ENCODE data around the gene RBM20.
"Not testable (repeated sequence)": the region's sequence is repeated elsewhere in the genome, so short reads cannot be mapped to it uniquely, and the experiment has no call there.

RBM20 gene

GRCh38 chr10:110643653-110644597, at the start of gene RBM20:
Gene RBM20 (plus strand): TSS chr10:110644336. CDS start chr10:110644455, 119 bp downstream.
- no peak for DNase-seq

- DNase-seq, result peak in 1 of 2 experiments; percentile 23
Measured at GRCh38 chr10:110597476-110597875, 46.7 kb upstream of the RBM20 start.

GRCh38 chr10:110600487-110601101, 43.5 kb upstream of the RBM20 start:
- DNase-seq, result peak; percentile 88 to 90

- no peak for DNase-seq
Measured at GRCh38 chr10:110601581-110601980, 42.6 kb upstream of the RBM20 start.

DNA sequence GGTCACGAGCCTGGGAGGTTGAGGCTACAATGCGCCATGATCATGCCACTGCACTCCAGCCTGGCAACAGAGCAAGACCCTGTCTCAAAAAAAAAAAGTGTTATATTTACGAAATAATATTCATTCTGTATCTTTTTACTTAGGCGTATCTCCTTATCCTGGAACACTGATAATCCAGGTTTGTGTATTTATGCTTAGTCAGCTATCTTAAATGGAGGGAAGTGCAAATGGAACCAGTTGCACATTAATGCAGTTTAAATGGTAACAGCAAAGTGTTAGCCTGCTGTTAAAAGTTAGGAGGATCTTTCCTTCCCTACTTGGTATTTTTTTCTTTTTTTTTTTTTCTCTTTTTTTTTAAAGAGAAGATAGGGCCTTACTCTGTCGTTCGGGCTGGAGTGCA, 36.0 kb upstream of the RBM20 start:
- no peak for DNase-seq

DNA sequence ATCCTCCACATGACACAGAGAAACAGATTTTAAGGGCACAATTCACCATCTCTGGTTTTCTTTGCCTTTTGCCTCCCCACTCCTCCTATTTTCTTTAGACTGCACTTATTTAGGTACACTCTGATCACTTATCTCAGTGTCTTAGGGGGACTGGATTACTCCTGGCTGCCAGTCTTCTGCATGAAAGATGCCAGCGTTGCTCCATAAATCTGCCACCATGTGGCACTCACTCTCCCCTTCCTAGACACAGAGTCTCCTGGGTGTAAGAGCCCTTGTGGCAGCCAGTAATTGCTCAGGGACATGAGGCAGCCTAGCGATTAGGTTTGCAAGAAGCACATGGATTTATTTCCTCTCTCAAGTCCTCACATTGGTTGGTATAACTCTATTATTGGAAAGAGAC, 34.5 kb upstream of the RBM20 start:
- DNase-seq, result peak; percentile 24 to 34

DNA sequence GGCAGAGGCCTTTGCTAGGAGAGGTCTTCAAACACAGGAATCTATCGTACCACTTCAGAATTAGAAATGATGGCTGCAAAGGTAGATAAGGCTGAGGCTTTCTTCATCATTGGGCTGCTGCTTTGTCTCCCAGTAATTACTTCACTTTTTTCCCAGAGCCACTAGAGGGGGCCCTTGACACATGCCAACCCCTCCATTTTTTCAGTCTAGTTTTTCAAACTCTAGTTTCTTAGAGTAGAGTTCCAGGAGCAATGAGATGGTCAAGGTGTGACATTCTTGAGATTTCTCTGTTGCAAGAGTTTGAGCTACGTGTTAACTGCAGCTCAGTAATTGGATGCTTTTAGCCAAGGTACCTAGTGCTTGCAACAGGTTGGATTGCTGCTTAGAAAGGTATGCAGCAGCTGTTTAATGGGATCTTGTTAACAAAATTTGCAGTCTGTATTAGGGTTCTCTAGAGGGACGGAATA, 33.8 kb upstream of the RBM20 start:
- DNase-seq, result peak; percentile 89 to 95

DNA sequence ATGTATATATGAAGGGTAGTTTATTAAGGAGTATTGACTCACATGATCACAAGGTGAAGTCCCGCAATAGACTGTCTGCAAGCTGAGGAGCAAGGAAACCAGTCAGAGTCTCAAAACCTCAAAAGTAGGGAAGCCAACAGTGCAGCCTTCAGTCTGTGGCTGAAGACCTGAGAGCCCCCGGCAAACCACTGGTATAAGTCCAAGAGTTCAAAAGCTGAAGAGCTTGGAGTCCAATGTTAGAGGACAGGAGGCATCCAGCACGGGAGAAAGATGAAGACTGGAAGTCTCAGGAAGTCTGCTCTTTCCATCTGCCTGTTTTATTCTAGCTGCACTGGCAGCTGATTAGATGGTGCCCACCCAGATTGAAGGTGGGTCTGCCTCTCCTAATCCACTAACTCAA, 33.4 kb upstream of the RBM20 start:
- DNase-seq, result not testable (repeated sequence)

GRCh38 chr10:110612087-110612486, 32.0 kb upstream of the RBM20 start:
- DNase-seq, result peak; percentile 11 to 22

DNA sequence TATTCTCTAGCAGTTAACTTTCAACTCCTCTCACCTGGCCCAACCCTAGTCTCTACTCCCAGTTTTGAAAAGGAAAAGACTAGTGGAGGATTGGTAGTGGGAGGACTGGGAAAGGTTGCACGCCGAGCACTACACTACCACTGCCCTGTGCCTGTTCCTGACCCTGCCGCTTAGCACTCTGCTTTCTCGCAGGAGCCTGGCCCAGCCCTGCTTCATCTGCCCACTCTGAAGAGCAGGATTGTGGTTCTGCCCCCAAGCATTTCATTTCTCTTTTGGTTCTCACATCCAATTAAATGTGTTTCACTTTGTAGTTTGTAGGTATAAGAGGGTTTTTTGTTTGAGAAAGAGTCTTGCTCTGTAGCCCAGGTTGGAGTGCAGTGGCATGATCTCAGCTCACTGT, 31.5 kb upstream of the RBM20 start:
- DNase-seq, result no peak

- peak; percentile 41 to 56 for DNase-seq
Measured at GRCh38 chr10:110613341-110613995, 30.7 kb upstream of the RBM20 start.

DNA sequence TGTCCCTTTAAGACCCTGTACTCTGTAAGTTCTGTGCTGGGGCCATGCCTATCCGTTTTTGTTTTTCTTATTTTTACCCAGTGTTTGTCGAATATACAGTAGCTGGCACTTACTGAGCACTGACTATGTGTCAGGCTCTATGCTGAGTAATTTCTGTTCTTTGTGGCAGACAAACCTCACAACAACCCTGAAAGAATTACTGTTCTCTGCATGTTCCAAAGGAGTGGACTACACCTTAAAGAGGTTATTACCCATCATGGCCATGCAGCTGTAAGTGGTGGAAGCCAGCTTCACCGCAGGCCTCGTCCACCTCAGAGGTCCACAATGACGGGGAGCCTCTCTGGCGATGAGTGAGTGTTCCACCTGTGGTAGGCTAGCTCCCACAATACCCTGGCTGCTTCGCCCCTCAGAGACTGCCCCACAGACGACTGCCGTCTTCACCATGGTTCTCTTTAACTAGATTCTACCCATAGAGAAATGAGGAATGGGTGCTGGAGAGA, 30.1 kb upstream of the RBM20 start:
- DNase-seq, result no peak

- DNase-seq, result no peak
Measured at GRCh38 chr10:110615057-110615747, 28.9 kb upstream of the RBM20 start.

GRCh38 chr10:110616493-110617033, 27.6 kb upstream of the RBM20 start:
- no peak for DNase-seq

DNA sequence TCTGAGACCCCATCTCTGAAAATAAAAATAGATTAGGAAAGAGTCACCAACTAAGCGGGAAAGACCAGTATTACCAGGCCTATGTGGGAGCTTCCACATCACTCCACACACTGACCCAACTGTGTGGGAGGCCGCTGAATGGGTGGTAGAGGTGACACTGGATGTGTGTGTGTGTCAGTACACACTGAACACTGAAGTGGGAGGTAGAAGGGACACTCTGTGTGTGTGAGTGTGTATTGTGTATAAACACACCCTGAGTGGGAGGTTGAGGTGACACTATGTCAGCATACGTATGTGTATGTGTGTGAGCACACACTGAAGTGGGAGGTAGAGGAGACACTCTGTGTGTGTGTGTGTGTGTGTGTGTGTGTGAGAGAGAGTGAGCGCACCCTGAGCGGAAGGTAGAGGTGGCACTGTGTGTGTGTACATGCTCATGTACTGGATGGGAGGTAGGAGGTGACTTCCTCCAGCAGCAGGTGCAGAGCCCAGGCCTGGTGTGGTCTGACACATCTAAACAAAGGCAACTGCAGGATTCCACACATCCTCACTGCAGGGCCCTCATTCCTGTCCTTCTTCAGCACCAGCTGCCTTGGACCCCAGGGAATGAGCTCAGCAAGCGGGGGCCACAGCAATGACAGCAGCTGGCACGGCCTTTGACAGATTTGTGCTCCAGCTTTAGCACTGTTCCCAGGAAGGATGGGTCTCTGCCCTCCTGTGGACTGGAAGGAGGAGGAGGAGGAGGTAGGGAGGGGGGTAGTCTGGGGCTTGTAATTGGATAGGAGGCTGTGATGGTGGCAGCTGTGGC, 26.5 kb upstream of the RBM20 start:
- no peak for DNase-seq

GRCh38 chr10:110618230-110618610, 25.9 kb upstream of the RBM20 start:
- DNase-seq, result no peak

DNA sequence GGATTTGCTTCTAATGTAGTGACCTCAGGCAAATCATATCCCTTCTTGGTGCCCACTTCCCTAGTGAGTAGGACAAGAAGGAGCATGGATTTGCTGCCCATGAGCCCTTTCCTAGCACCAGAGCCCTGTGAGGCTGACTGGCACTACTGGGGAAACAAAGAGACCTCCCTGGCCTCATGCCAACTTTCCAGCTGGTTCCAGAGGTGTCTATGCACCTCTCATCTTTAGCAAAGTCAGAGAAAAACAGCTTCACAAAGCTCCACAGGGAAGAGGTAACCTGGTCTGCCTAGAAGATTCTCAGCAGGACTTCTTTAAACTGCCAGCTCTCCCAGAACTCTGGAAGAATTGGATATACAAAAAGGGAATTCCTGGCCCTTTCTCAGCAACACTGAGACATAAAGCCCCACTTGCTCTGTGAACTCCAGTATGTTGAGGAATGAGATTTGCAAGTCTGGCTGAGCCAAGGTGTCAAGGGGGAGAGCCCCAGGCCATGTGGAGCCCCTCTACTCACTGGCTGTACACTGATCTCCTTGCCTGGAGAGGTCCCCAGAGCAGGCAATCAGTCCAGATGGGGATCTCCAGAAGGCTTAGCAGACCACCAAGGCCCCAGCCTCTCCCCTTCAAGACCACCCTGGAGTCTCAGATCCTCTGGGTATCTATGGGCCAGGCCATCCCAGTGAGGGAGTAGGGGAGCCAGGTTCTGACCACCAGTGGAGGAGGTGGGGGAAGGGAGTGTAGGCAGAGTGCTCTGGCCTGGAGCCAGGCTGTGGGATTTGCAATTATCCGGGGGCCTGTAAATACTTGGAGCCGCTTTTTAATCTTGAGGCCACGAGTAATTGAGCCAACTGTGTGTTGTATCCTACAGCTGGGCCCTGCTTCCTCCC, 24.4 kb upstream of the RBM20 start:
- no peak for DNase-seq

DNA sequence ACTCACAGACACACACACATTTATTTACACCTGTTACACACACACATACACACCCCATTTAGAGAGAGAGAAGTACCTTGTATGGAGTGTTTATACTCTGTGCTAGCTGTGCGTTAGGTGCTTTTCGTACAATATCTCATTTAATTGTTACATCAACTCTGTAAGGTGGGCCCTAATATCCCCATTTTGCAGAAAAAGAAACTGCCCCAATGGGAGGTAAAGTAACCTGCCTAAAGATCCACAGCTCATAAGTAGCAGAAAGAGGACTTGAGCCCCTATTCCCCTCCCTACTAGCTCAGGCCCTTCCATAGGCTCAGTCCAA, 23.8 kb upstream of the RBM20 start:
- no peak for DNase-seq

- not testable (repeated sequence) for DNase-seq
Measured at GRCh38 chr10:110623316-110623715, 20.8 kb upstream of the RBM20 start.

DNA sequence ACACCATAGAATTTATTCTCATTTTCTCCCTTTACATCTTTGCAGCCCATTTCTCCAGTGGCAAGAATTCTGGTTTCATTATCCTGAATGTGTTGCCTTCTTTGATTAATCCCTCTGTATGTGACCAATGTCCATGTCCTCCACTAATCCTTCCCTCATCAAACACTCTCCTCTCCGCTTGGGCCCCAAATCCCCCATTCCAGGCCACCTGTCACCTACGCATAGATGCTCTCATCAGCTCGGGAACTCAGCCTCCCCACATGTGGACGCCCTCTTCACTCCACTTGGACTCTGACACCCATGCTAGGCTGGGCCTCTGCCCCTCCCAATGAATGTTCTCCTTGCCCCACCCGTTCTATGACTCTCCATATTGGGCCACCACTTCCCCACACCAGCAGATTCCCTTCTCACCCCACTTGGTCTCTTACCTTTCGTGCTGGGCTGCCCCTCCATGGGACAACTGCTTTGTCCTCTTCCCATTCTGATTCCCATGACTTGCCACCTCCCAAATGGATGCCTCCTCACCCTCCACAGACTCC, 18.7 kb upstream of the RBM20 start:
- no peak for DNase-seq

Measured in Kasumi-1 (cell line).